ENCODE results near the gene FABP7.

Gene FABP7

DNA sequence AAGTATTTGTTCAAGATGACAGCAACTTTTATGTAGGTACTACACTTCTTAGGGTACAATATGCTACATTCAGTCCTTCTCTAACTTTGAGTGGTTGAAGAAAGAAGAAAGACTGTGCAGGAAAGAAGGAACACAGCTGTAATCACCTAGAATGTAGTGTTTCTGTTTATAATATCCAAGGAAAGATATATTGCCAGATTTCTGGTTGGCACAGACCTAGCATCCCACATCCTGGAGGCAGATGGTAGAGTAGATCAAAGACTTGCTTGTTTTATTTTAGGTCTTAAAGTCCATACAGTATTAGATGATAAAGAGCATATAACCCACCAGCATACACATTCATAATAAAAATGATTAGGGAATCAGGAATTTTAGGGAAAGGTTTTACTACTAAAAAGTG is 13.3 kb upstream of the FABP7 start:
- H3K14ac ChIP-seq (ENCODE audit: low read length) = no peak overlapping the region
- no peak overlapping the region for H3K27ac ChIP-seq (replicated peaks; ENCODE audit: low read length)
- H3K18ac ChIP-seq (ENCODE audit: low read length) = no peak overlapping the region
- DNase-seq (ENCODE audit: low spot score) = no peak
- H3K79me1 ChIP-seq (ENCODE audit: low read depth, low read length) = no peaks in the 10 kb centered on the region
- no peak overlapping the region for H3K4me3 ChIP-seq (ENCODE audit: low read length in 2 of 2)
- H3K36me3 ChIP-seq (replicated peaks in 1 of 2; ENCODE audit: control insufficient read depth in 2 of 2, insufficient read depth in 2 of 2, low read length in 2 of 2) = no peaks in the 10 kb centered on the region
- H2BK5ac ChIP-seq (ENCODE audit: low read length) = no peak overlapping the region
- no peak overlapping the region for H3K4ac ChIP-seq (ENCODE audit: low read length)
- no peak overlapping the region for H2BK15ac ChIP-seq (ENCODE audit: low read length)
- no peak overlapping the region for H2AK5ac ChIP-seq (ENCODE audit: low read depth, low read length)
- no peak overlapping the region for H4K8ac ChIP-seq (ENCODE audit: low read depth, low read length)
- H4K91ac ChIP-seq (ENCODE audit: low read depth, low read length, poor library complexity) = no peak overlapping the region
- no peak overlapping the region for H2AFZ ChIP-seq (ENCODE audit: low read length)
- no peak overlapping the region for H2BK120ac ChIP-seq (ENCODE audit: low read depth, low read length)
- no peaks in the 10 kb centered on the region for H3K9me3 ChIP-seq (replicated peaks in 1 of 2; ENCODE audit: control insufficient read depth in 2 of 2, insufficient read depth in 1 of 2, low read depth in 1 of 2, low read length in 2 of 2)
- H3K9ac ChIP-seq (ENCODE audit: low read depth, low read length, poor library complexity) = no peak overlapping the region
- H3K23ac ChIP-seq (ENCODE audit: low read depth, low read length, poor library complexity) = no peak overlapping the region
- H3K27me3 ChIP-seq (ENCODE audit: control insufficient read depth in 3 of 3, insufficient read depth in 3 of 3, low read depth in 1 of 3, low read length in 3 of 3) = no peaks in the 10 kb centered on the region
- H3K4me2 ChIP-seq (ENCODE audit: insufficient read depth, low read length, poor library complexity, severe bottlenecking) = no peak overlapping the region
- no peaks in the 10 kb centered on the region for H3K4me1 ChIP-seq (ENCODE audit: control insufficient read depth in 2 of 2, insufficient read depth in 1 of 2, low read depth in 1 of 2, low read length in 2 of 2)
- H2BK12ac ChIP-seq (ENCODE audit: low read length) = no peak overlapping the region

DNA sequence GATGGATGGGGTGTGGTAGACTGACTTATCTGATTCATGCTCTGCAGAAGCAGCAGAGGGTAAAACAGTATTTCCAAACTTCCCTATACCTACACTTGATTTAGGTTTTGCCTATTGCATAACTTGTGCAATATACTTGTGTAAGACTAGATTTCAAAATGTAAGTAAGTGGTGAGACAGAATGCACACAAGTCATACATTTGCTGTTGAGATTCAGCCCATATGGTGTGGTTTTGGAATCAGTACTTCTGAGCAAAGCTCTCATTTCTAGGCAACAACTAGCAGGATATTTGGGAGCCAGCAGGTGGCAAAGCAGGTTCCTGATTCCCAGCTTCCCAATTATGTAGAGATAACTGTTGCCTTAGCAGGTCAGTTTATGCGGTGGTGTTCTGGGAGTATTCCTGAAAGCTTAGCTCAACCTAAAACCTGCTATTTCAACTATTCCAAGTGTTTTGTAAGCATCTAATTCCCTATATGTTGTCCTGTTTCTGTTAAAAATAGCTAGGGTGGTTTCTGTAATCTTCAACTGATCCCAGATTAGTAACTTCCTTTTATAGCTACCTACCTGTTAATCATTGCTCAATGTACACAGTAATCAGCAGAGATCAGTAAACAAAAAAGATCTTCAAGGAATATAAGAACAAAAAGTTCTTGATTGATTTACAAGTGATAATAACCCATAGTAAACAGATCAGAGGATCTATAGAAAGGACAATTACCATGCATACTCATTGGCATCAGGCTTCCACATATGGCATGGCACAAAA is 8.5 kb upstream of the FABP7 start:
- no peak overlapping the region for H3K4me2 ChIP-seq (ENCODE audit: insufficient read depth, low read length, poor library complexity, severe bottlenecking)
- H3K18ac ChIP-seq (ENCODE audit: low read length) = no peak overlapping the region
- WGBS, 2 donors (ENCODE audit: extremely low coverage in 2 of 2, insufficient read length in 2 of 2, insufficient replicate concordance in 1 of 2) = no CpG with 5 or more reads among the region's 1 CpG
- no peak overlapping the region for H2BK12ac ChIP-seq (ENCODE audit: low read length)
- no peak overlapping the region for H3K23ac ChIP-seq (ENCODE audit: low read depth, low read length, poor library complexity)
- H3K36me3 ChIP-seq (replicated peaks in 1 of 2; ENCODE audit: control insufficient read depth in 2 of 2, insufficient read depth in 2 of 2, low read length in 2 of 2) = no peaks in the 10 kb centered on the region
- no peak overlapping the region for H3K4me3 ChIP-seq (ENCODE audit: low read length in 2 of 2)
- no peak overlapping the region for H2BK120ac ChIP-seq (ENCODE audit: low read depth, low read length)
- no peak overlapping the region for H3K9ac ChIP-seq (ENCODE audit: low read depth, low read length, poor library complexity)
- no peak overlapping the region for H2AFZ ChIP-seq (ENCODE audit: low read length)
- no peak for DNase-seq (ENCODE audit: low spot score)
- no peaks in the 10 kb centered on the region for H3K4me1 ChIP-seq (ENCODE audit: control insufficient read depth in 2 of 2, insufficient read depth in 1 of 2, low read depth in 1 of 2, low read length in 2 of 2)
- no peak overlapping the region for H2BK15ac ChIP-seq (ENCODE audit: low read length)
- no peak overlapping the region for H4K8ac ChIP-seq (ENCODE audit: low read depth, low read length)
- no peak overlapping the region for H3K27ac ChIP-seq (replicated peaks; ENCODE audit: low read length)
- no peaks in the 10 kb centered on the region for H3K9me3 ChIP-seq (replicated peaks in 1 of 2; ENCODE audit: control insufficient read depth in 2 of 2, insufficient read depth in 1 of 2, low read depth in 1 of 2, low read length in 2 of 2)
- no peak overlapping the region for H2BK5ac ChIP-seq (ENCODE audit: low read length)
- no peak overlapping the region for H2AK5ac ChIP-seq (ENCODE audit: low read depth, low read length)
- no peak overlapping the region for H3K4ac ChIP-seq (ENCODE audit: low read length)
- no peaks in the 10 kb centered on the region for H3K79me1 ChIP-seq (ENCODE audit: low read depth, low read length)
- H3K14ac ChIP-seq (ENCODE audit: low read length) = no peak overlapping the region
- H3K27me3 ChIP-seq (ENCODE audit: control insufficient read depth in 3 of 3, insufficient read depth in 3 of 3, low read depth in 1 of 3, low read length in 3 of 3) = no peaks in the 10 kb centered on the region
- no peak overlapping the region for H4K91ac ChIP-seq (ENCODE audit: low read depth, low read length, poor library complexity)

DNA sequence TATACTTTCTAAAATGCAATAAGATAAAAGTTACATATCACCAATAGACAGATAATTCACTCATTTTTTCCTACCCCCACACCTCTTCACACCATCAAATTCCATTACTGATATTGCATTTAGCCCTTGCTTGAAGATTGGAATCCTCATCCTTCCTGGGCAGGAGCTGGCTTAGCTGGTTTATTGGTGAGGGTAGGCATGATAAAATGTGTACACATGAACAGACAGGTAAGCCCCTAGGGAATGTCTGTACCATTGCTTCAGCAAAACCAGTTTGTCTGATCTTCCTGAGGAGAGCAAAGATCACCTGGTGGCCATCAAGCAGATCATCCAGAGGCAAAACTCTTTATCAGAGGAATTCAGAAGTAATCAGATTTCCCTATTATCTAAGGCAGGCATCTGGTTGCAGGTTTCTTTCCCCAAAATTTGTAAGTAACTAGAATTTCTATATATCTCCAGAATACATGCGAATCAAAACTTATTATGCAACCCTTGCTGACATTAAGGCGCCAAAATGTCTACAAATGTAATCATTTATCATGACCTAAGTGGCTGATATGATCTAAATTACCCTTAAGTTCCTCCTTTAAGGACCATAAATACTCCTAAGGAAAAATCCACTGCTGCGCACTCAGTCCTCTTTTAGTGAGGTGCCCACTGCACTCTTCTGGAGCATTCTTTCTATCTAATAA is 6.6 kb upstream of the FABP7 start:
- no peak for DNase-seq (ENCODE audit: low spot score)
- no peak overlapping the region for H3K27ac ChIP-seq (replicated peaks; ENCODE audit: low read length)
- WGBS, 2 donors (ENCODE audit: extremely low coverage in 2 of 2, insufficient read length in 2 of 2, insufficient replicate concordance in 1 of 2) = no CpG with 5 or more reads among the region's 3 CpGs

DNA sequence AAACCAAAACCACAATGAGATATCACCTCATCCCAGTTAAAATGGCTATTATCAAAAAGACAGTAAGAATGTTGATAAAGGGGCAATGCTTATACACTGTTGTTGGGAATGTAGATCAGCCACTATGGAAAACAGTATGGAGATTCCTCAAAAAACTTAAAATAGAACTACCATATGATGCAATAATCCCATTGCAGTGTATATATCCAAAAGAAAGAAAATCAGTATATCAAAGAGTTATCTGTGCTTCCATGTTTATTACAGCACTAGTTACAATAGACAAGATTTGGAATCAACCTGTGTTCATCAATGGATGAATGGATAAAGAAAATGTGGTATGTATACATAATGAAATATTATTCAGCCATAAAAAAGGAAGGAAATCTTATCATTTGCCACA is 3.5 kb upstream of the FABP7 start:
- no peak overlapping the region for H2BK120ac ChIP-seq (ENCODE audit: low read depth, low read length)
- H3K79me1 ChIP-seq (ENCODE audit: low read depth, low read length) = no peaks in the 10 kb centered on the region
- no peak overlapping the region for H3K9ac ChIP-seq (ENCODE audit: low read depth, low read length, poor library complexity)
- no peak overlapping the region for H3K27ac ChIP-seq (replicated peaks; ENCODE audit: low read length)
- no peak overlapping the region for H2AFZ ChIP-seq (ENCODE audit: low read length)
- no peak overlapping the region for H2BK12ac ChIP-seq (ENCODE audit: low read length)
- no peak overlapping the region for H4K91ac ChIP-seq (ENCODE audit: low read depth, low read length, poor library complexity)
- no peak overlapping the region for H3K4me3 ChIP-seq (ENCODE audit: low read length in 2 of 2)
- H3K36me3 ChIP-seq (replicated peaks in 1 of 2; ENCODE audit: control insufficient read depth in 2 of 2, insufficient read depth in 2 of 2, low read length in 2 of 2) = no peaks in the 10 kb centered on the region
- peaks cover 0 to 2% of the 10 kb centered on the region in 2 donors for H3K9me3 ChIP-seq (replicated peaks in 1 of 2; ENCODE audit: control insufficient read depth in 2 of 2, insufficient read depth in 1 of 2, low read depth in 1 of 2, low read length in 2 of 2)
- H3K27me3 ChIP-seq (ENCODE audit: control insufficient read depth in 3 of 3, insufficient read depth in 3 of 3, low read depth in 1 of 3, low read length in 3 of 3) = no peaks in the 10 kb centered on the region
- no peak overlapping the region for H3K23ac ChIP-seq (ENCODE audit: low read depth, low read length, poor library complexity)
- no peak overlapping the region for H2BK5ac ChIP-seq (ENCODE audit: low read length)
- no peak overlapping the region for H3K14ac ChIP-seq (ENCODE audit: low read length)
- H3K4ac ChIP-seq (ENCODE audit: low read length) = no peak overlapping the region
- DNase-seq (ENCODE audit: low spot score) = no peak
- H3K4me1 ChIP-seq (ENCODE audit: control insufficient read depth in 2 of 2, insufficient read depth in 1 of 2, low read depth in 1 of 2, low read length in 2 of 2) = peaks cover 5 to 6% of the 10 kb centered on the region in 2 donors
- H2AK5ac ChIP-seq (ENCODE audit: low read depth, low read length) = no peak overlapping the region
- no peak overlapping the region for H3K4me2 ChIP-seq (ENCODE audit: insufficient read depth, low read length, poor library complexity, severe bottlenecking)
- H4K8ac ChIP-seq (ENCODE audit: low read depth, low read length) = no peak overlapping the region
- H2BK15ac ChIP-seq (ENCODE audit: low read length) = no peak overlapping the region
- H3K18ac ChIP-seq (ENCODE audit: low read length) = no peak overlapping the region

More for the DNA sequence above, 6.6 kb upstream of the FABP7 start:
- no peak overlapping the region for H3K14ac ChIP-seq (ENCODE audit: low read length)
- no peak overlapping the region for H2AK5ac ChIP-seq (ENCODE audit: low read depth, low read length)
- H3K23ac ChIP-seq (ENCODE audit: low read depth, low read length, poor library complexity) = no peak overlapping the region
- peaks cover 0 to 2% of the 10 kb centered on the region in 2 donors for H3K9me3 ChIP-seq (replicated peaks in 1 of 2; ENCODE audit: control insufficient read depth in 2 of 2, insufficient read depth in 1 of 2, low read depth in 1 of 2, low read length in 2 of 2)
- no peaks in the 10 kb centered on the region for H3K79me1 ChIP-seq (ENCODE audit: low read depth, low read length)
- H3K18ac ChIP-seq (ENCODE audit: low read length) = no peak overlapping the region
- no peak overlapping the region for H4K8ac ChIP-seq (ENCODE audit: low read depth, low read length)
- no peak overlapping the region for H2BK120ac ChIP-seq (ENCODE audit: low read depth, low read length)
- H3K4me3 ChIP-seq (ENCODE audit: low read length in 2 of 2) = no peak overlapping the region
- H3K36me3 ChIP-seq (replicated peaks in 1 of 2; ENCODE audit: control insufficient read depth in 2 of 2, insufficient read depth in 2 of 2, low read length in 2 of 2) = no peaks in the 10 kb centered on the region
- H2BK5ac ChIP-seq (ENCODE audit: low read length) = no peak overlapping the region
- no peaks in the 10 kb centered on the region for H3K4me1 ChIP-seq (ENCODE audit: control insufficient read depth in 2 of 2, insufficient read depth in 1 of 2, low read depth in 1 of 2, low read length in 2 of 2)
- no peak overlapping the region for H4K91ac ChIP-seq (ENCODE audit: low read depth, low read length, poor library complexity)
- no peak overlapping the region for H3K4ac ChIP-seq (ENCODE audit: low read length)
- H2AFZ ChIP-seq (ENCODE audit: low read length) = no peak overlapping the region
- H3K27me3 ChIP-seq (ENCODE audit: control insufficient read depth in 3 of 3, insufficient read depth in 3 of 3, low read depth in 1 of 3, low read length in 3 of 3) = no peaks in the 10 kb centered on the region
- no peak overlapping the region for H2BK12ac ChIP-seq (ENCODE audit: low read length)
- no peak overlapping the region for H2BK15ac ChIP-seq (ENCODE audit: low read length)
- H3K9ac ChIP-seq (ENCODE audit: low read depth, low read length, poor library complexity) = no peak overlapping the region
- no peak overlapping the region for H3K4me2 ChIP-seq (ENCODE audit: insufficient read depth, low read length, poor library complexity, severe bottlenecking)

Data from neuronal stem cell (in vitro differentiated cells).